Smooth muscle cell of the brain vasculature (primary cell): ENCODE data around the gene OCSTAMP.

Experiments
- DNase-seq: peaks from one replicate; pipeline ENCODE4 v3.0.0-alpha.2; 2012; ENCODE audit warnings: low read depth, low spot score

The OCSTAMP gene

GRCh38 chr20:46552460-46553420, 2.3 kb upstream of the OCSTAMP start:
- DNase-seq: no peak

DNA sequence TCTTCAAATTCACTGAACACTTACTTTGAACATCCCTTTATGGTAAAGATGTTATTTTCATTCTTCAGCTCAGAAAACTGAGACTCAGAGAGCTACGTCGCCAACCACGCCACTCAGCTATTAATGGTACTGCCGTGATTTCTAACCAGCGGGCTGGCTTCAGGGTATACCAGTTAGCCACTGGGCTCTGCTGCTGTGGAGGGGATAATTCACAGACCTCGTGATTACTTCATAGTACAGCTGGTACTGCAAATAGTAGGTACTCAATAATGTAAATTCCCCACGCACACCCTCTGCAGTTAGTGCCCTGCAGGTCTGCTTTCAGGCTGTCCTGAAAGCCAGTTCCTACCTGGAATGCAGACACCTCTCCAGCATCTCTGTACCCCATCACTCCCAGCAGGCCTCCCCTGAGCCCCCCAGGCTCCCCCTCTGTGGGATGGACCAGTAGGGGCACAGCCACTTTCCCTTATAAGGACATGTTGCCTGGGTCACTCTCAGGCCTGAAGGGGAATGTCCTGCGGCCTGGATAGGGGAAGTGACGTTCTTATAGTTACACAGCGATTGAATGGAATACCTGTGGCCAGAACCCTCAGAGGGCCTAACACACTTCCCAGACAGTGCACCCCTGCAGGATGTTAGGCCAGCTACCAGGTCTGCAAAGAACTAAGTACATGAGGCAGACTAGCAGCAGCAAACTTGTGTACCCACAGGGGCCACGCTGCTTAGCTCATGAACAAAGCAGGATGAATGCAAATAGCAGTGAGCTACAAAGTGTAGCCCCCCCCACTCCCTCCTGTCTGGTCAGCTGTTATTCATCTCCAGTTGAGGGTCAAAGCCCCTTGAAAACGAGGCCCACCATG, 1.3 kb upstream of the OCSTAMP start:
- DNase-seq: no peak

DNA sequence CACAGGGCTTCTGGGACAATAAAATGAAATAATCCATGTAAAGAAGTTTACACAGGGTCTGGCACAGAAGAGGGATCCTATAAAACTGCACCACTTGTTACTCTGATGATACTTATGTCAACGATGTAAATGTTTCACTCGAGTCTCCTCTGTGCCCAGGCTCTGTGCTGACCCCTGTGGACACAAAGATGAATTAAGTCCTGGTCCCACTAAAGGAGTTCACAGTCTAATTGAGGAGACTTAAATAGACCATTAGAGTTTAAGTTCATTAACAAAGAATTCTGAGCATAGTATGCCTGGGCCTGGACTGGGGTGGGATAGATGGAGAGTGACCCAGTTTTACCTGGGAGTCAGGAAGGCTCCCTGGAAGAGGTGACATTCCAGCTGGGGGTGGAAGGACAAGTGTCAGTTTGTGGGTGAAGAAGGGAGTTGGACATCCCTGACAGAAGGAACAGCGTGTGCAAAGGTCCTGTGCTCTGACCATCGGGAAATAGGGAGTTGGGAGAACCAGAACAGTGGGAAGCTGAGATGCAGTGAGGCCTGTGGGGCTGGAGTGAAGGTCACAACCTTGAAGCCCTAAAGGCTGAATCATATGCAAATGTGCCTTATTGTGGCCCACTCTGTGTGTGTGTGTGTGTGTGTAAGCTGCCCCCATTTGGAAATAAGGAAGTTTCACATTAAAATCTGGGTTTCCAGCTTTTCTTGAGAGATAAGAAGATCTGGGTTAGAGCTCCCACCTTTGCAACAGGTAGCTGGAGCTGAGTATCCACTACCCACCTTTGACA, 1.1 kb downstream of the OCSTAMP start:
- DNase-seq: no peak

- no peak for DNase-seq
Observed at GRCh38 chr20:46548688-46549087, 1.8 kb downstream of the OCSTAMP start.

- DNase-seq: no peak
Observed at GRCh38 chr20:46547995-46548394, 2.5 kb downstream of the OCSTAMP start.

DNA sequence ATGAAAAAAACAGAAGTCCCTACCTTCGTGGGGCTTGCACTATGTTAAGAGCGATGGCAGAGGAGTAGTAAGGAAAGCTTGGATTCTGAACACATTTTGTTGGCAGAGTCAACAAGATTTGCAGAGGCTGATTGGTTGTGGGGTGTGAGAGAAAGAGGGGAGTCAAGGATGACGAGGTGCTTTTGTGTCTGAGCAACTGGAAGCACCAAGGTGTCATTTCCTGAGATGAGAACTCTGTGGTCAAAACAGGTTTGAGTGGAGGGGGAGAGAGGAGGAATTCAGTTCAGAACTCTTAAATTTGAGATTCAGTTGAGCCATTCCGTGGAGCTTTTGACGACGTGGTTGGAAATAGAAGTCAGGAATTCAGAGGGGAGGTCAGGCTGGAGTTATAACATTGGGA, 3.5 kb downstream of the OCSTAMP start:
- DNase-seq: no peak

GRCh38 chr20:46546298-46546697, 4.2 kb downstream of the OCSTAMP start:
- DNase-seq: no peak

GRCh38 chr20:46545827-46546138, 4.7 kb downstream of the OCSTAMP start:
- DNase-seq: no peak

DNA sequence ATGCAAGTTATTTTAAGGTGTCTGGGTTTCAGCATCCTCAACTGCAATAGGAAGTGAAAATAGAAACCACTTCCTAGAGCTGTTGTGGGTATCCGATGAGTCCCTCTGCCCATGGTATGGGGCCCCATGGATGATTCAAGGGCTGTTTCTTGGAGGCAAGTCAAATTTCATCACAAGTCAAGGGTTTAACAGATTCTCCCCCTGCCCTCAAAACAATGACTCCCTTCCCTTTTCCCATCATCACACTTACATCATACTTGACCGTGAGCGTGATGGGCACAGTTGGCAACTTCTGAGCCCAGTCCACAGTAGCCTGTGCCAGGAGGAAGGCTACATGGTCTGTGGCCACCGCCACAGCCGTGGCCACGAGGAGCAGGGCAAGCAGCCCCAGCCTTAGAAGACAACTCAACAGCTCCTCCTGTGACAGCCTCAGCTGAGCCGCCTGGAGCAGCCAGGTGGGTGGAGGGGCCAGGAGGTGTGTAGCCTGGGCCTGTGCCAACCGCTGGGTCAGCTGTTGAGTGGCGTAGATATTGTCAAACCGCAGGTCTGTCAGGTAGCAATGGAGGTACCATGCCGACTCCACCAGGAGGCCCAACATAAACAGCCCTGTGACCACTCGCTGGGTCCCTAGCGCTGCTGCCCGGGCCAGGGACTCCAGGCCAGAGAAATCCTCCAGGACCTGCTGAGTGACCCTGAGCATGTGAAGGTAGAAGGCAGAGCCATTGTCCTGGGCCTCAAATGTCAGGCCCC, 5.2 kb downstream of the OCSTAMP start:
- no peak for DNase-seq

DNA sequence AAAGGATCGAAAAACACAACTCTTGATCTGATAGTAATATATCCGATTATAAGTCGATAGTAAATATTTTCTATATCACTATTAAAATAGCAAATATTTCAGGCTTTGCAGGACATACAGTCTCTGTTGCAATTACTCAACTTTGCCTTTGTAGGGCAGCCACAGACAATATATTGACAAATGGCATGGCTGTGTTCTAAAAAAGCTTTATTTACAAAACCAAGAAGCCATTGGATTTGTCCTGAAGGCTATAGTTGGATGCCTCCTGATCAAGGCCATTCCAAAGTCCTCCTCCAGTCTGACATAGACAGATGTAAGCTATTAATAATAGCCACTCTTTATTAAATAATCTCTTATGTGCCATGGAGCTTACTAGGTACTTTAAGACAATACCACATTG, 5.9 kb downstream of the OCSTAMP start:
- DNase-seq: no peak

DNA sequence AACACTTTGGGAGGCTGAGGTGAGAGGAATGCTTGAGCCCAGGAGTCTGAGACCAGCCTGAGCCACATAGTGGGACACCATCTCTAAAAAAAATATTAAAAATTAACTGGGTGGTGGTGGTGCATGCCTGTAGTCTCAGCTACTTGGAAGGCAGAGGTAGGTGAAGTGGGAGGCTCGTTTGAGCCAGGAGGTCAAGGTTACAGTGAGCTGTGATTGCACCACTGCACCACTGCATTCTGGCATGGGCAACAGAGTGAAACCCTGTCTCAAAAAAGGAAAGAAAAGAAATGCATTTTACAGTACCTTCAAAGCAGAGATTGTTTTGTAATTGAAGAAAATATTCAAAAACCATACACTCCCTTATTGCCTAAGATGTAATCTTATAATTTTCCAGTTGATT, 6.5 kb downstream of the OCSTAMP start:
- DNase-seq: no peak

DNA sequence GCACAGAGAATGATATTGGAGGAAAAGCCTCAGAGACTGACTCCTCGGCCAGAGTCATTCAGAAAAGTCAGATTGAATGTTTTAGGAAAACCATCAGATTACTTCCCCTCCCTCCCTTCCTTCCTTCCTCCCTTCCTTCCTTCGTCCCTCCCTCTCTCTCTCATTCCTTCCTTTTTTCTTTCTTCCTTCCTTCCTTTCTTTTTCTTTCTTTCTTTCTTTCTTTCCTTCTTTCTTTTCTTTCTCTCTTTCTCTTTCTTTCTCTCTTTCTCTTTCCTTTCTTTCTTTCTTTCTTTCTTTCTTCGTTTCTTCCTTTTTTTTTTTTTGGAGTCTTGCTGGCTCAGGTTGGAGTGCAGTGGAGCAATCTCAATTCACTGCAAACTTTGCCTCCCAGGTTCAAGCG, 7.4 kb downstream of the OCSTAMP start:
- DNase-seq: no peak

GRCh38 chr20:46541229-46541935, 9.1 kb downstream of the OCSTAMP start:
- no peak for DNase-seq

DNA sequence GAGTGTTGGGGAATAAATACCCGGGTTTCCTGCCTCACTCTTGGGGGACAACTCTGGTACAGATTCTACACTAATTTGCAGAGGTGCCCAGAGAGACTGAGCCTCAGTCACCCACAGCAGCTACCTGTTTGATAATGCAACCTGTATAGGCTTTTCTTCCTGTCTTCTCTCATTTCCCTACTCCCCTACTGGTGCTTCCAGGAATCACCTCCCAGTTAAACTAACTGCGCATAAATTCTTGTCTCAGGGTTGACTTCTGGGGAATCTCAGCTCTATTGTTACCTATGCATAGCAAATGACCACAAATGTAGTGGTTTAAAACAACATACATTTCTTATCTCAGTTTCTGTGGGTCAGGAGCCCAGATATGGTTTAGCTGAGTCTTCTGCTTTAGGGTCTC, 11.3 kb downstream of the OCSTAMP start:
- no peak for DNase-seq

- no peak for DNase-seq
Observed at GRCh38 chr20:46530640-46531039, 19.8 kb downstream of the OCSTAMP start.

- DNase-seq: no peak
Observed at GRCh38 chr20:46523696-46524328, 26.6 kb downstream of the OCSTAMP start.

GRCh38 chr20:46523108-46523507, 27.3 kb downstream of the OCSTAMP start:
- no peak for DNase-seq

DNA sequence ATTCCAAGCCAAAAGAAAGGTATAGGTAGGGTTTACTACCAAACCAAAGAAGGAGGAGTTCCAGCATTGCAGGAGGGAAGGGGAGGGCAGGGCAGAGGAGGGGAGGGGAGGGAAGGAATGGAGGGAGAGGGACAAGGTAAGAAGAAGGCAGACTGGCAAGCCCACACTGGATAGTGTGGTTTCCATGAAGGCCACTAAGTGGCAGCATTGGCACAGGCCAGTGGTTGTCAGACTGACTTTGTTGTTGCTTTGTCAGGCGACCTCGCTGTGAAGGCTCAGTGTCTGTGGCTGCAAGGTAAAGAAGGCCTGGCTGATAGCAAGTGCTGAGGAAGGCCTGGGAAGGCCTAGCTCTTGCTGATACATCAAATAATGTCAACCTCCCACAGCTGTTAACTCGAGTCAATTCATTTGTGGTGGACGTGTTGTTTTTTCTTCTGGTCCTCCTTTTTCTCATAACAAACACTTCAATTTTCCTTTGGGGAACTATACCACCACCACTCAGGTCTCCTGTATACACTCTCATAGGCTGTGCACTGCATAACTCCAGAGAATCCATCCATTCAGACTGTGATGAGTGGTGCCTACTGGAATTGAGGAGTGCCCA, 29.4 kb downstream of the OCSTAMP start:
- peak; percentile 29 for DNase-seq

- no peak for DNase-seq
Observed at GRCh38 chr20:46520540-46520939, 29.9 kb downstream of the OCSTAMP start.
